GDM1 (cell line): ENCODE measurements around the gene IGFBP5.

ENCODE experiments used
- DNase-seq: peaks from one replicate; lab custom pipeline; 2025; lab: John Stamatoyannopoulos, UW

The IGFBP5 gene

DNA sequence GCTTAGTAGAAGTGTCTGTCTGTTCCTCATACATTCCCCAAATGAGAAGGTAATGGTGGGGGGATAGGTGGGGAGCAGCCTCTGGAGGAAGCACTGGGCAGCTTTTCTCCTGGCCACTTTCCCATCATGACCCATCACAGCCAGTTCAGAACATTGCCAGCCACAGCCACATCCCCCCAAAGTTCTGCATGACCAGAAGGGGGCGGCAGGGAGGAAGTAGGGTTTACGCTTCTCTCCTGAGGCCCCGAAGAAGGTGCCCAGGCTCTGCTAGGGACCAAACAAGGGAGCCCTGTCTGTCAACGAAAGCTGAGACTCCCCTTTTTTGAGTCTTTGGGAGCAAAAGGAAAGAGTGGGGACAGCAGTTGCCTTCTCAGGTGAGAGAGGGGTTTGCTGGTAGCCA is 7.7 kb downstream of the IGFBP5 start:
- DNase-seq, result no peak

DNA sequence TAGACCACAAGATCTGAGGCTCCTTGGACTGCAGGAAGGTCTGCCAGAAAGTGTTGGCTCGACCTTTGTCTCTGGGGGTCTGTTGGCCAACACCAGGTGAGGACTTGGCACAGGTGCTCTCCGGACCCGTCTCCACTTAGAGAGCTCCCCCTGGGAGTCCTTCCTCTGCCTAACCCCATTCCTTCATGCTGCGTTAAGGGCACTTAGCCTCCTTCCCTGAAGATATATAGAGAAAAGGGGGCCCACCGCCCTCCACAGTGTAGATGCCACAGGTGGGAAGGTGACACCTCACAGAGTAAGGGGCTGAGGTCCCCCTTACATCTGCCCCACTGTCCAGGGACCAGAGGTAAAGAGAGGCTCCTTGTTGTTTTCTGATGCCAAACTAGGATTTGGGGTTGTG is 8.2 kb downstream of the IGFBP5 start:
- DNase-seq, result no peak

DNA sequence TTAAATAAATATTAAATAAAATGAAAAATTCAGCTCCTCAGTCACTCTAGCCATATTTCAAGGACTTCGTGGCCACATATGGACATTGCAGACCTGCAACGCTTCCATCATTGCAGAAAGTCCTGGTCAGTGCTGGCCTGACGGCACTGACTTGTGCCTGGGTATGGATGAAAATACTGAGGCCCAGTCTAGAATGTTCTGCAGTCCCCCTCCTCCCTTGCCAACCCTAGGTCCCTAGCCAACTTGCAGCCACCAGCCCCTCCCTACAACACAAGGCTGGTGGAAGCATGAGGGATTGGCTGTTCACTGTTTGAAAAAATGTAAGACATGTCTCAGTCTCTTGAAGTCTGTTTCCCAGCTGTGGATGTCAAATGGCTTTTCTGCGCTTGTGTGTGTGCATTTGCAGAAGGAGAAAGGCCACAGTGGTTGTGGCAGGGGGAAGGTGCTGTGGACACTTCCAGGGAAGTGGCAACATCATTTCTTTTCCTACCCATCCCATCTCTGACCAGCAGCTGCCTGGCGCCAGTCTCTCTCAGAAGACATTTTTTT is 9.9 kb downstream of the IGFBP5 start:
- DNase-seq, result no peak

DNA sequence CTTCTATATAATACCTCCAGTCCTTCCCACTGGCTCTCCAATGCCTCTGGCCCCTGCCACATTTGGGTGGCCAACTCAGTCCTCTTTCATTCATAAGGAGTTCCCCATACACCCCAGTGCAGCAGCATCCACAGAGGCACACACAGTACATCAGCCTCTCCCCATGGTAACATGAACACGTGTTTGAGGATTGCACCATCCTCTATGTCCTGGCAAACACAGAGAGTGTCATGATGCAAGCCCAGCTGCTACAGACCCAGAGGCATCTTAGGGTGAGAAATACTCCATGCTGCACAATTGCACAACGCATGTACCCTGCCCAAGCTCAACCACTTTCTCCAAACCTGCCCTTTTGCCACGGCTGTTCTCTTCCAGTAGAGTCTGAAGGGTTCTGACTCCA is 11.5 kb downstream of the IGFBP5 start:
- no peak for DNase-seq

DNA sequence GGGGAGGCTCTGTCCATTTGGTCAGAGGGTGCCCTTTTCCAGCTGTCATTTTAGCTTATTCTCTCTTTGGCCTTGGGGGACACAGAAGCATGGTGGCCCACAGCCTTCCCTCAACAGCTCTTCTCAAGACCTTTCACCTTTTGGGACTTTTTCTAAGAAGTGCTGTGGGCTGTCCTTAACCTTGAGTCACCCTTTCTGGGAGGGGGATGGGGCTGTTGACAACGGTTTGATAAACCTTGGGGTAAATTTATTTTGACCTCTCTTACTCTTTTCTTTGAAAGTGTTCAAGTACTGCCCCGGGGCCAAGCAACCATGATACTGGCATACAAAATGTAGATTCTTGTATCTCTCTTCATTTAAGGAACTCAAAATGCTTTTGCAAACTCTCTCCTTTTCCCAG is 13.7 kb downstream of the IGFBP5 start:
- DNase-seq, result no peak

DNA sequence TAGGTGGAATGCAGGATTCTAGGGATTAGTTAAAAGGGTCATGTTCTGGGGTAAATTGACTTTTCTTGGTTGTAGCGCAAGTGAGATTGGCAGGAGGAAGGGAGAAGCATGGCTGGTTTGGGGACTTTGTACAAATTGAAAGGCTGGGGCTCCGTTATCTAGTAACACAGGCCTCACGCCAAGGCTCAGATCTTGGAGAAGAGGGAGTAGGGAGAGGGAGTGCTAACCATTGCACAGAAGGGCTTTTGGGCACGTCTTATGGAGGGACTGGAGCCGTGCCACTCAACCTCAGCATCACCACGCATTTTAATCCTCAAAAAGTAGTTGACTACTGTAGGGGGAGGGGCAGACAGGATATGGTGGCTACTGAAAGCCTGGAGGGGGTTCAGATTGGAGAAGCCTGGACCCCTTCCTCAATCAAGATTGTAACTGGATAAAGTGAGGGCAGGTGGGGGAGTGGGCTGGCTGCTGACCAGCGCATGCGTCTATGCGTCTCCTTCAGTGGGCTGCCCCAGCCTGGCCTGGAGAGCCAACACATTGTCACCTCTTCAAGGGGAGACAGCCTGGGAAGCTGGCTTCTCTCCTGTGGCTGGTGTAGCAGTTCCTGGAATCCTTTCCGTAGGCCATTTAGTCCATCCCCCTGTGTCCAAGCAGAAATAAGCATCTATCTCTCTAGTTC is 14.3 kb downstream of the IGFBP5 start:
- DNase-seq, result no peak

DNA sequence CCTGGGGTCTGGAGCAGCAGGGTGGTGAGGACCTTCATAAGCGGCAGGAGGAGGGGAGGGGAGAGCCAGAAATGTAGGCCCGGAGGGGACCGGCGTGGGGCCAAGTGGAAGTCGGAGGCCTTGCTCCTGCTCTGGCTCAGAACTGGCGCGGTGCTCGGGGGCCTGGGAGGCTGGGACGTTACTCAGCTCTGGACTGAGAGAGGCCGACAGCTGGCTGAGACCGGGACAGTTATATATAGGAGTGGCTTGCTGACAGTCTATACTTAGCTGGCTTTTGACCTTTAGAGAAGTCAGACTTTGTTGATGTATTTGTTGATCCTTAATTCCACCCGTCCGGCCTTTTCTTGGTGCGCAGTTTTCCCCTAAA is 15.7 kb downstream of the IGFBP5 start:
- DNase-seq, result no peak

DNA sequence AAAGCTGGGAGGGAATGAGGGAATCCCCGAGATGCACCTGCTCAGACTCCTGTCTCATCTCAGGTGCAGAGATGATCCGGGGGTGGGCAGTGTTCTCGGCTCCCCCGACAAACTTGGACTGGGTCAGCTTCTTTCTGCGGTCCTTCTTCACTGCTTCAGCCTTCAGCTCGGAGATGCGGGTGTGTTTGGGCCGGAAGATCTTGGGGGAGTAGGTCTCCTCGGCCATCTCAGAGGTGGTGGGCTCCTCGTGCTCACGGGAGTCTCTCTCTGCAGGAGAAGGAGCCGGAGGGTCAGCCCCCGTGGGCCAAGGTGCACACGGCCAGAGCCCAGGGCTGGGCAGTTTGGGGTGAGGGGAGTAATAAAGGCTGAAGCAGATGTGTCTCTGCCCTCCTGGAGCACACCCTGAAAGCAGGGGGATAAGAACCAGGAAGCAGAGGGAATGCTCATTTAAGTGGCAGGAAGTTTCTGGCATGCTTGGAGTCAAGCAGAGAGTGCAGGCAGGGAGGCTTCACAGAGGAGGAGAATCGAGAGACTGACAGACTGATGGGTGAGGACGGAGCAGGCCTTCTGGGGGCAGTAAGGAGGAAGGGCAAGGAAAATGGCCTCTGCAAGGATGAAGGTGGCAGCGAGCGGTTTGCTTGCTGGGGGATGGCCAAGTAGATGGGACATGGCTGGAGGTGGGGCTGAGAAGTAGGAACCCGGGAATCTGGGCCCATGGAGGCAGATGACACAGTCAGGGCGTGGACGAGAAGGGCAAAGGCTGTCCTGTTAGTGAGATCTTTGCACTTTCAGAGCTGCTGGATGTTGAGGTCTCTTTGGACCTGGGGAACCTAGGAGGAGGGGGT is 16.3 kb downstream of the IGFBP5 start:
- no peak for DNase-seq

DNA sequence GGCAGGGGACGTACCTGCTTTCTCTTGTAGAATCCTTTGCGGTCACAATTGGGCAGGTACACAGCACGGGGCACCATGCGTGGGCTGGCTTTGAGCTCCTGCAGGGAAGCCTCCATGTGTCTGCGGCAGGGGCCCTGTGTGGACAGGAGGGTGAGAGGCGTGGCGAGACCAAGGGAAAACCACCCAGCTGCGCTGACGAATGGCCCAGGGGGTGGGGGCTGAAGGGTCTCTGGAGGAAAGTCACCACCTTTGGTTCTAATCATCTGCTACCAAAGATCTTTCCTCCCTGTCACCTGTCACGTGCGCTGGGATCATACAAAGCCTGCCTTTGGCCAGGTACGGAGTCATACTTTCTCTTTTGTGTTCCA is 17.3 kb downstream of the IGFBP5 start:
- DNase-seq, result no peak

DNA sequence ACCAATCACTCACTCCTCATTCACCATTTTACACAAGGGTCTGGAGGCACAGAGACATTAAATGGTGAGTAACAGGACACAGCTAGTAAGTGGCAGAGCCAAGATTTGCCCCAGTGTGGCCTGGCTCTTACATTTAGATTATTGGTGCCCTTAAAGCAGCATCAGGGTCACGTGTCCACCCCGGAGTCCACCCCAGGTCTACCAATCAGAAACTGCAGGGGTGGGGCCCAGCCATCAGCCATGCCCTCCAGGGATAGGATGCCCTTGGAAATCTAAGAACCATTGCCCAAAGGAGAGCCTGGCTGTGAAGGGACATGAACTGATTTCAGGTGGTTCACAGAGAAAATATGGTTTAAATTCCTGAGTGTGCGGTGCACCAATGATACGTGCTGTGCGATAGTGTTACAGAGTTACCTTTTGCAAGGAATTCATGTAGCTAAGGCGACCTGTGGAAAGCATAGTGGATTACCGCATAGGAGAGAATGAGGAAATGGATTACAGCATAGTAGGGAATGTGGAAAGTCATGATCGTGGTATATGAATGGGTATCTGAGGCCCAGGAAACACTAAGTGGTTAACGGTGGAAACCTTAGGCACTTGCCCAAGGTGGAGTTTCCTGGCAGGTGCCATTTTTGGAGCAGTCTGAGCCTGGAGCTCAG is 17.8 kb downstream of the IGFBP5 start:
- DNase-seq, result no peak

DNA sequence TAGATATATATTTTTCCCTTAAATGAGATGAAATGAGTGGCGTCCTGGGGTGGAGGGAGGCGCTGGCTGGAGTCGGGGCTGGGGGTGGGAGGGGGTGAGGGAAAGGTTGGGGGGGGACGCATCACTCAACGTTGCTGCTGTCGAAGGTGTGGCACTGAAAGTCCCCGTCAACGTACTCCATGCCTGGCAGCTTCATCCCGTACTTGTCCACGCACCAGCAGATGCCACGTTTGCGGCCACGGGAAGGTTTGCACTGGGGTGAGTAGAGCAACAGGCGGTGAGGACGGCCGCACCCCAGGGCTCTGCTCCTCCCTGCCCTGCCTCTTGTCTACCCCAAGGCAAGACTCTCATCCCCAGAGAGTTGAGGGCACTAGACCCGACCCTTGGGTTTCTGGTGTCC is 18.7 kb downstream of the IGFBP5 start:
- no peak for DNase-seq

DNA sequence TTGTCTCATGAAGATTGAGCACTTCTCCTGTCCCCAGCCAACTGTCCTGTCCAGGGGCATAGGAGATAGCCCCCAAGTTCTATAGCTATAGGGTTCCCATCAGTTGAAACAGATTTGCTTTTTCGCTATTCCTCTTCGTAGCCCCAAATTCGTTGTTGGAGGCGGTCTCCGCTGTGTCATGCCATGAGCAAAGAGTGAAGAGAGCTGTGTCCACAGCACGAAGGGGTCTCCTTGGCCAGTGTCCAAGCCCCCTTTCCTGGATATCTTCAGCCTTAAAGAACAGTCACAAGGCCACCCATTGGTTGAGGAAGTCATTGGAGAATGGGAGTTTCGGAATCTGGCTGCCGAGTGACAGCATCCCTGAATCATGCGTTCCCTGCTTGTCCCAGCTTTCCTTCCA is 21.0 kb downstream of the IGFBP5 start:
- no peak for DNase-seq

DNA sequence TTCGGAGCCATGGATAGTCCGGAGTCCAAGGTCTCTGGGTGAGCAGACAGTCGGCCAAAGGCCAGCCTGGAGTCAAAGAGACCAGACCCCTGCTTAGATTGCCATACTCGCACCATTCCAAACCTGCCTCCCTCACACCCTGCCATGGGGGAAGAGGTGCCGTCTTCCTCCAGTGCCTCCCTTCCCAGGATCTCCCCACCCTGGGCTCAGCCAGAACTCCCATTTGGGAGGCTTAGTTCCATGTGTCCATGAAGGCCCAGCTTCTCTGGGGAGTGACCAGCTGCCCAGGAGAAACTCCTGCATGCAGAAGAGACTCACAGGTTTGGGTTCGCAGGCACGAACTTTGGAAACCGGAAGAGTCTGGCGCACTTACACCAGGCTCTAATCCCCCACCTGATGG is 21.7 kb downstream of the IGFBP5 start:
- DNase-seq, result no peak

DNA sequence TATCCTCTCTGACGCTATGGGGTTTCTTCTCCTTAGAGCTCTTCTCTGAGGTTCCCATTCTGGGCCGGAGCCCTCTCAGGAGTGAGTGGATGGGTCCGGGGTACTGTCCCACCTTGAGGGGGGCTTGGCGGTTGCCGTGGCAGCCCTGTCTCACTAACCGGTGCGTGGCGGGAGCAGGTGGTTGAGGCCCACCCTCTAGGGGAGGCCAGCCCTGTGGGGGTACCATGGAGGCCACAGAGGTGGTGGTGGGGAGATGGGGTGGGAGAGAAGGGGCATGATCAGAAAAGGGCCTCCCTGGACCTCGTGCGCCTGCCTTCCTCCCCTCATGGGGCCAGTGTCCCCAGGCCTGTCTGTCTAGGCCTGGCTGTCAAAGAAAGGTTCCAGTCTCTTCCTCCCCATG is 22.3 kb downstream of the IGFBP5 start:
- DNase-seq, result no peak

DNA sequence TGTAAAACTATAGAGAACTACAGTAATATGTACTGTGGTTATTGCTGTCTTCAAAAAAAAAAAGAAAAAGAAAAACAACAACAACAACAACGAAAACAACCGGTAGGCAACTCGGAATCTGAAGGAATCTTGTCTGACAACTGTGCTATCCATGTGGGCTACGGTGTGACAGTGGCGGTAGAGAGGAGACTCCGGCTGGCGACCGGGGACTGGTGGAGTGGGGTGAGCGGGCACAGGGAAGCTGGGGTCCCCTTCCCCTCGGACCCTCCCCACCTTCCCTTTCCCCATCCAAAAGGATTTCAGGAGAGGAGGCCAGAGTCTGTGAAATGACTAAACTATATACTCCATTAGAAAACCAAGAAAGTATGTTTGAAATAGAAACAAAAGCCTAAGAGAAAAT is 22.9 kb downstream of the IGFBP5 start:
- no peak for DNase-seq

DNA sequence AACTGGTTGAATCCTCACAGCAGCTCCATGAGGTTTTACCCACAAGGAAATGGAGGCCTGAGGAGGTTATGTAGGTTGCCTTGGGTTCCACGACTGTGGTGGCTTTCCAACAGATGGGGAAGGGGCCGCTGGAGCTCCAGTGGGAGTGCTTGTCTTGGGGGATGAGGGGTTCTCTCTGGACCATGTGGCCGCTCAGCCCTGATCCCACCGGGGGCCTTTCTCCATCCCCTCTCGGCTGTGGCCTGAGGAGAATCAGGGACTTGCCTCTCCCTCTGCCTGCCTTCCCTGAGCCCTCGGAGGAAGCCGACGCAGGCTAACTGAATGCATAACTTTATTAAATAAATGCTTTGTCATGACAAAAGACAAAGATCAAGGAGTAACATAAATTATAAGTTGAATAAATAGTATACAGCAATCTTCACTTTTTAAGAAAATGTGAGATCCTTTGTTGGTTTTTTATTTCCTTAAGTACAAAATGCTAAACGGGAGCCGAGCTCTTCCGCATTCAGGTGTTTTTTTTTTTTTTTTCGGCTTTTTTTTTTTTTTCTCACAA is 23.5 kb downstream of the IGFBP5 start:
- DNase-seq, result no peak

DNA sequence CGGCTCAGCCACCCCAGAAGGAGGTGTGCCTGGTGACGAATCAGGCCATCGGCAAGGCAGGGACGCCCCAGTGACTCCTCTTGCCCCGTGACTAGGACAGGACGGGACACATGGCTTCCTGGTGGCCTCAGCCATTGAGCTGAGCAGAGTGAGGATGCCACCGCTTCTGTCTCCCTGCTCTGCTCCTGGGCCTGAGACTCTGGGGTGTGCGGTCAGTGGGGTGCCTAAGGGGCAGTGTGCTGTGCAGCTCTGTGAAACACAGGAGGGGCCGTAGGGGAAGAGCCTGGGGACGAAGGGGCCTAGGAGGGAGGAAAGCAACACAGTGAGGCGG is 24.3 kb downstream of the IGFBP5 start:
- DNase-seq, result no peak

DNA sequence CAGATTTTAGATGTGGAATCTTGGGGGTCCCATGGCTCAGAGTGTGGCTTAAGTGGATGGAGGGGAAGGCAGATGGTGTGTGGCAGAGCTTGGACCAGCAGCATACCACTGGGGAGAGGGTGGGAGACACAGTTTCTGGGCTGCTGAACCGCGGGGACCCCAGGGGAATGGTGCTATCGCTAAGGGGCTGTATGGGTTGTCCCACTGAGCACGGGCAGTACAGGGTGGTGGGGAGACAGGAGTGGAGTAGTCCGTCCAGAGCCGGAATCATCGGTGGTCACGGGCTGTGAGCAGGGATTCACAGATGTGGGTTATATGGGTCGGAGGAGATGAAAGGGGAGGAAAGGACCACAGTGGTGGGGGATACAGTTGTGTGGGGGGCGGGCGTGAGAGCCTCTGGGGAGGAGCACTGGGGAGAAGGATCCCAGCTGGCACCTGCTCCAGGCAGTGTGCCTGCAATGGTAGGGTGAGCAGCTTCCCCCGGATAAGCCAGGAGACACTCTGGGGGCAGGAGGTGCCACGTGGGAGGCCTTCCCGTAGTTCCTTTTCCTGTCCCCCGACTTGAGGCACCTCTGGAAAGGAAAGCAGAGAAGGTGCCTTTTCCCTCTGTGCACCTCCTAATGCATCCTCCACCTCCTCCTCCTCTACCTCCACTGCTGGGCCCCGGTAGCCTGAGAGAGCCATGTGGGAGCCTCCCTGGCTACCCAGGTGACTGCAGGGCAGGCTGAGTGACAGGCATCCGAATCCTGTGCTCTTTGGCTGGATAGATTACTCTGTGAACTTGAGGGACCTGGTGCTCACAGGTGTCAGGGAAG is 24.9 kb downstream of the IGFBP5 start:
- DNase-seq, result no peak

DNA sequence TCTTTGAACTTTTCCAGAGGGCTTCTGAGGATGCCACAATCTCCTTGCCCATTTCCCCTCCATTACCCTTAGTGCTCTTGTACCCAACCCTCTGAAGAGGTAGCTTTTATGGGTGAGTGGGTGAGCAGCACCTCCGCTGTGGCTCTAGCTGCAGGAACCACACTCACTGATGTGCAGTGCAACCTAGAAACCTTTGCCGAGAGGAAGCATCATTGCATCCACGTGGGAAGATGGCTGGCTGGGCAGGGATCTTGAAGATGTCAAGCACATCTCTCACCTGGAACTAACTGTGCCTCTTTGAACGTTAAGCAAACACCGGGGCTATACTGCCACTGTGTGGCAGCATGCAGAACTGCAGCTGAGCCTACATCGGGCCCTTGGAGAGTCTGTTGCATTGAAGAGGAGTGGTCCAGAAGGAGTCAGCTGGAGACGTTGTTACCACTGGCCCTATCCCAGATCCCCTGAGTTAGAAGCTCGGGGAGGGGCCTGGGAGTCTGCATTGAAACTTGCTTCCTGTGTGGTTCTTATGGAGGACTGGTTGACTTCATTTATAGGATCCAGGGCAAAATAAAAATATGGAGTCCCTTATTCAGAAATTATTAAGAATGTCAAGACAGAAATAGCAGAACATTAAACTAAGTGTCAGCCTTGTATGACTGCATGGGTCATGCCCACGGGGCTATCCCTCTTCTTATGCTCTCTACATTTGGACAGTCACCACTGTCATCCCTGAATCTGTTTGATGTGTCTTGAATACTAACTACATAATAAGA is 28.7 kb downstream of the IGFBP5 start:
- DNase-seq, result peak; percentile 40

DNA sequence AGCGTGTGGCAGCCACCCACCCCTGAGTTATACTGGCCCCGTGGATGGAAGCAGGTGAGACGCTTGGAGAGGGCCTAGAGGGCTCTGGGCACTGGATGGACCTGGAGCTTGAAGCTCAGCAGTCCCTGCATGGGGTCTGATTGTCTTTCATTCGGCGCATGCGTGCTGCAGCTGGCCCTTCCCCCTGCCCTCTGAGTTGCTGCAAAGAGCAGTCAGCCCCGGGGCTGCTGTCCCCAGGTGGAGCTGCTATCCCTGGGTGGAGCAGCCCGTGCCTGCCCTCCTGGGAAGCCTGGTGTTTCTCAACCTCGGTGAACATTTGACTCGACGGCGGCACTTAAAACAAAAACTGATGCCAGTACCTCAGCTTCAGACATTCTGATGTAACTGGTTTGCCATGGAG is 29.6 kb downstream of the IGFBP5 start:
- DNase-seq, result no peak

DNA sequence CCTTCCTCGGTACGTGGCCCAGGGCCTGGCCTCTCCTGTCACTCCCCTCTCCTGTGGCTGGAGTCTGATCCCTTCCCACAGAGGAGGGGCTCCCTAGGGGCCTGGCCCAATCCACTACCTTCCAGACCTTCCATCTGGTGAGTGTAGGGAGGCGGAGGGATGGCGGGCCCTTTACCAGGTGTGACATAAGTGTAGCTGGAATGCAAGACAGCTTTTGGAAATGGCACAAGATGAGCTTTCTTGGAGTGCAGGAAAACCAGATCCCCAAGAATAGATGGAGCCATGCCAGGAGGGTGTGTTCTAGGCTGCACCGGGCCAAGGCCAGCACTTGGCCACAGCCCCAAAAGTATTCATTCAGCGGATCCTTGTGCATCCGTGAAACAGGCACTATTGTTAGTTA is 30.1 kb downstream of the IGFBP5 start:
- DNase-seq, result no peak
